T-helper 2 cell (primary cell): ENCODE data around the gene TMEM248.

Source experiments
- DNase-seq, 5 experiments: peaks; one replicate each; pipeline versions ENCODE4 v3.0.0 to v3.0.0-alpha.2; 2012 to 2022

The TMEM248 gene

GRCh38 chr7:67006965-67007364 lies 85.9 kb downstream of the TMEM248 start:
- no peak for DNase-seq
